ENCODE results near the gene FAM171A1.

DNA sequence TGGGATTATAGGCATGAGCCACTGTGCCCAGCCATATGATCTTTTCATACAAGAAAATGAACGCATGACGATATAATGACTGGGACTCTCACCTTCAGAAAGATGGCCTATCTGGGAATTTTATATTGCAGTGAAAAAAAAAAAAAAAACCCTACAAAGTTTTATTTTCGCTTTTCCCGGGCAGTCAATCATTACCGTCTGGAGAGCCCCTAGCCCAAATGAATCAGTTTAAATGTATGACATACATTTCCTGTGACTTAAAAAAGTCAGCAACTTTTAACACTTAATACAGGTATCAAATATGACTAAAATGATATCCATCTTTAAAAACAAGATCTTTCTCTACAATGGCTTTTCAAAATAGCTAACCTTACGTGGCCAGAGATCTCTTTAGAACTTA lies 154.4 kb downstream of the FAM171A1 start:
- TF ChIP-seq EZH2 (optimal IDR thresholded peaks at IDR 0.05; ENCODE audit: low read depth, low read length), result no peak
- TF ChIP-seq CTCF (IDR thresholded peaks at IDR 0.05; ENCODE audit: low read length), result no peak
- no peak for TF ChIP-seq EZH2phosphoT487 (IDR thresholded peaks at IDR 0.05; ENCODE audit: low read length)
